ENCODE data around the gene PGS1. TPM values are rescaled to one million over a fixed set of nuclear protein-coding genes. Genes with fewer than 3 reads are reported as not detected.
A peak's percentile ranks its signal among the peaks of the same experiment; 100 is the strongest.

Gene PGS1
- total RNA-seq, 2 donors from 2014 or later: 29.2 to 57.4 TPM

- Histone ChIP-seq H3K36me3 (no peaks in the 10 kb centered on the region), H3K27ac (no peak overlapping the region), H3K4me1 (replicated peaks) (no peaks in the 10 kb centered on the region), H3K9me3 (no peaks in the 10 kb centered on the region), H3K4me3 (no peak overlapping the region), H3K27me3 (replicated peaks; ENCODE audit: insufficient read depth) (no peaks in the 10 kb centered on the region)
- TF ChIP-seq POLR2AphosphoS5 (IDR thresholded peaks at IDR 0.05) (no peak), POLR2A (IDR thresholded peaks at IDR 0.05) (no peak)
- TF ChIP-seq, protein P1, sequence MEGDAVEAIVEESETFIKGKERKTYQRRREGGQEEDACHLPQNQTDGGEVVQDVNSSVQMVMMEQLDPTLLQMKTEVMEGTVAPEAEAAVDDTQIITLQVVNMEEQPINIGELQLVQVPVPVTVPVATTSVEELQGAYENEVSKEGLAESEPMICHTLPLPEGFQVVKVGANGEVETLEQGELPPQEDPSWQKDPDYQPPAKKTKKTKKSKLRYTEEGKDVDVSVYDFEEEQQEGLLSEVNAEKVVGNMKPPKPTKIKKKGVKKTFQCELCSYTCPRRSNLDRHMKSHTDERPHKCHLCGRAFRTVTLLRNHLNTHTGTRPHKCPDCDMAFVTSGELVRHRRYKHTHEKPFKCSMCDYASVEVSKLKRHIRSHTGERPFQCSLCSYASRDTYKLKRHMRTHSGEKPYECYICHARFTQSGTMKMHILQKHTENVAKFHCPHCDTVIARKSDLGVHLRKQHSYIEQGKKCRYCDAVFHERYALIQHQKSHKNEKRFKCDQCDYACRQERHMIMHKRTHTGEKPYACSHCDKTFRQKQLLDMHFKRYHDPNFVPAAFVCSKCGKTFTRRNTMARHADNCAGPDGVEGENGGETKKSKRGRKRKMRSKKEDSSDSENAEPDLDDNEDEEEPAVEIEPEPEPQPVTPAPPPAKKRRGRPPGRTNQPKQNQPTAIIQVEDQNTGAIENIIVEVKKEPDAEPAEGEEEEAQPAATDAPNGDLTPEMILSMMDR (IDR thresholded peaks at IDR 0.05): no peak
- WGBS: 95% methylated on average over 22 of the region's 22 CpGs
- intact Hi-C loops (cut with DNase I): no loop called here
- no peak for DNase-seq (ENCODE audit: low spot score)
Observed at GRCh38 chr17:78426293-78426879, 47.9 kb downstream of the PGS1 start.

DNA sequence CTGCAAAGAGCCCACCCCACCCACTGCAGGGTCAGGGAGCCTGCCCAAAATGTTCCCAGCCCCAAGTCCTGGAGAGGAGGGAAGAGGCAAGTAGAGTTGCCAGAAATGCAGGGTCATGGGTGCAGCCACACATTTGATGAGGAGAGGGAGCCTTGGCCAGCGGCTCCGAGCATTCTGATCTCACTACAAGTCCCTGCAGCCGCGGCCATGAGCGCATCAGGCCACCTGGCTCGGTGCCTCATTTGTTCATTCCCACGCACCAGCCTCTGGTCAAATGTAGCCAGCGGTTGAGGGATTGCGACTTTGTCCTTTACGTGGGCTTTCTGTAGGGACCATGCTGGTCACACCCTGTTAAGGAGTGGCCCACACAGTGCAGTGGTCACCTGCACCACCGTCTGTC is 48.7 kb downstream of the PGS1 start:
- WGBS: 93% methylated on average over 4 of the region's 11 CpGs
- H3K27me3 ChIP-seq (replicated peaks; ENCODE audit: insufficient read depth): no peaks in the 10 kb centered on the region
- no peaks in the 10 kb centered on the region for H3K4me1 ChIP-seq (replicated peaks)
- no peak overlapping the region for H3K4me3 ChIP-seq
- H3K9me3 ChIP-seq: no peaks in the 10 kb centered on the region
- intact Hi-C loops (cut with DNase I): no loop called here
- H3K36me3 ChIP-seq: no peaks in the 10 kb centered on the region
- no peak for DNase-seq (ENCODE audit: low spot score)
- no peak for TF ChIP-seq POLR2AphosphoS5 (IDR thresholded peaks at IDR 0.05)
- TF ChIP-seq, protein P1 (IDR thresholded peaks at IDR 0.05): no peak
- no peak for TF ChIP-seq POLR2A (IDR thresholded peaks at IDR 0.05)
- no peak overlapping the region for H3K27ac ChIP-seq

- Histone ChIP-seq H3K27me3 (replicated peaks; ENCODE audit: insufficient read depth) (no peaks in the 10 kb centered on the region), H3K4me3 (no peak overlapping the region), H3K9me3 (no peaks in the 10 kb centered on the region), H3K4me1 (replicated peaks) (no peaks in the 10 kb centered on the region), H3K27ac (peak overlapping the region; percentile 27 to 42), H3K36me3 (no peaks in the 10 kb centered on the region)
- DNase-seq (ENCODE audit: low spot score): no peak
- intact Hi-C loops (cut with DNase I): no loop called here
- 57% methylated on average over 20 of the region's 20 CpGs for WGBS
- TF ChIP-seq POLR2AphosphoS5 (IDR thresholded peaks at IDR 0.05): no peak
- TF ChIP-seq POLR2A (IDR thresholded peaks at IDR 0.05): no peak
Observed at GRCh38 chr17:78428025-78428575, 49.7 kb downstream of the PGS1 start.

DNA sequence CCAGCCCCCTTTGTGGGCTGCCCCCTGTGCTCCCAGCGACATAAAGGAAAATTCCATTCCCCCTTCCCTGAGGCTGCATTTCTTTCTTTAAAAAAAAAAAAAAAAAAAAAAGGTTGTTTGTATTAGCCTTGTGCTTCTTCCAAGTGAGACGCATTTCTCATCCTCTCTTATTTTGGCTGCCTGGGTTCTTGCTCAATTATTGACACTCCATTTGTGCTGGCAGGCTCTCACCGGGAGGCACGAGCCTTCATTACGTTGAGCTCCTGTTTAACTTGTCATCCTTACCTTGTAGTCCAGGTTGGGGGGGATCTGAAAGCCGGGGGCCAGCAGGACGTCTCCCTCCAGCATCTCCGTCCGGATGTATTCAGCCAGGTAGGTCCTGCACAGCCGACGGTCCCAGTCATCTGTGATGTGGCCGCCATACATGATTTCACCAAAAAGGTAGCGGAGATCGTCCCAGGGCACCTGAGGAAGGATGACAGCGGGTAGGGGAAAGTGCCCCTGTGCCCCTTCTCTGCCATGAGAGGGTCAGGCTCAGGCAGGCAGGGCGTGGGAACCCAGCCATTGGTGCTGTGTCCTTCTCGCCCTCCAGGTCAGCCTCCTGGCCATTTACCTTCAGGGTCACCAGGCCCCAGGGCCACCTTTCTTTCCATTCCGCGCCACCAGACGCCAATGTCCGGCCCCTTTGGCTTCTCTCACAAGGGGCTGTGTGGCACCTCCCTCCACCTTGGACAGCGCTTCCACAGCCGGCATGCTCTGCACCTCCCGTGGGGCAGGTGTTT is 50.6 kb downstream of the PGS1 start:
- H3K36me3 ChIP-seq: no peaks in the 10 kb centered on the region
- intact Hi-C loops (cut with DNase I): no loop called here

DNA sequence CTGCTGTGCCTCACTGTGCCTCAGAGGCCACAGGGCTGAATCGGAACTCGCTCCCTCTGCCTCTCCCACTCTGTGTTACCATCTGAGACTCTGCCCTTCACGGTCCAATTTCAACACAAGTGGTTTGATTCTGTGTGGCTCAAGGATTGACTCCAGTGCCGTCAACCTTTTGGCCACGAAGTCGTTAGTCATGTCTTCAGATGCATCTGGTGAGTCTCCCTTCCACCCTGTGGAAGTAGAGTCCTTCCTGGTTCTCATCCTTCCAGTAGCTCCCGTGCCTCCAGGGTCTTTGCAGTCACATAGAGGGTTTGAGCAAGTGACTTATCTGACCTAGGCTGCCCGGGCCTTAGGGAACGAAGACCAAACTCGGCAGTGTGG is 51.2 kb downstream of the PGS1 start:
- 79% methylated on average over 10 of the region's 10 CpGs for WGBS
- H3K9me3 ChIP-seq: no peaks in the 10 kb centered on the region
- no peak for DNase-seq (ENCODE audit: low spot score)
- intact Hi-C loops (cut with DNase I): no loop called here
- no peaks in the 10 kb centered on the region for H3K27me3 ChIP-seq (replicated peaks; ENCODE audit: insufficient read depth)
- peak overlapping the region; percentile 2 to 14 for H3K27ac ChIP-seq
- H3K4me3 ChIP-seq: no peak overlapping the region
- H3K4me1 ChIP-seq (replicated peaks): no peaks in the 10 kb centered on the region
- TF ChIP-seq, protein P1 (IDR thresholded peaks at IDR 0.05): no peak
- TF ChIP-seq POLR2A (IDR thresholded peaks at IDR 0.05) (no peak), POLR2AphosphoS5 (IDR thresholded peaks at IDR 0.05) (no peak)
- H3K36me3 ChIP-seq: no peaks in the 10 kb centered on the region

More for the DNA sequence above, 50.6 kb downstream of the PGS1 start:
- TF ChIP-seq POLR2A (IDR thresholded peaks at IDR 0.05) (no peak), POLR2AphosphoS5 (IDR thresholded peaks at IDR 0.05) (peak; percentile 71)
- TF ChIP-seq, protein P1 (IDR thresholded peaks at IDR 0.05): no peak
- peak; percentile 68 for DNase-seq (ENCODE audit: low spot score)
- Histone ChIP-seq H3K4me1 (replicated peaks) (no peaks in the 10 kb centered on the region), H3K4me3 (no peak overlapping the region), H3K9me3 (no peaks in the 10 kb centered on the region), H3K27me3 (replicated peaks; ENCODE audit: insufficient read depth) (no peaks in the 10 kb centered on the region), H3K27ac (peak overlapping the region; percentile 14 to 42)
- WGBS: 57% methylated on average over 24 of the region's 24 CpGs

Measured in prostate gland (tissue), 2 donors.